Osteoblast (primary cell): ENCODE data around the gene SLC24A3. TPM values are rescaled to one million over a fixed set of nuclear protein-coding genes. Genes with fewer than 3 reads are reported as not detected.

Experiments used
- DNase-seq: peaks from one replicate; pipeline ENCODE4 v3.0.0; 2011; ENCODE audit warnings: low spot score, mixed read lengths; ENCODE audit not compliant: insufficient read length; ENCODE audit errors: missing footprints
- H2AFZ ChIP-seq: 2 replicates; pipeline ENCODE4 v1.6.0; 2011; ENCODE audit warnings: mild to moderate bottlenecking, low read length
- H3K27ac ChIP-seq: 2 replicates; pipeline ENCODE4 v1.5.1; 2011; ENCODE audit warnings: mild to moderate bottlenecking, low read depth, low read length, moderate library complexity
- H3K27me3 ChIP-seq: 2 replicates; pipeline ENCODE4 v1.6.0; 2012; ENCODE audit warnings: mild to moderate bottlenecking, control low read depth, inconsistent platforms, low read length, moderate library complexity; ENCODE audit not compliant: insufficient read depth
- H3K36me3 ChIP-seq: 2 replicates; pipeline ENCODE4 v1.5.1; 2011; ENCODE audit warnings: mild to moderate bottlenecking, low read length, control low read depth, moderate library complexity; ENCODE audit not compliant: insufficient read depth
- H3K4me1 ChIP-seq: 2 replicates; pipeline ENCODE4 v1.5.1; 2011; ENCODE audit warnings: mild to moderate bottlenecking, low read length, control low read depth, moderate library complexity; ENCODE audit not compliant: insufficient read depth
- H3K4me2 ChIP-seq: 2 replicates; pipeline ENCODE4 v1.6.0; 2011; ENCODE audit warnings: mild to moderate bottlenecking, low read length; ENCODE audit not compliant: insufficient read depth
- H3K4me3 ChIP-seq: fragments of 200-600 bp; sonication (generic); 3 replicates; pipeline ENCODE4 v1.5.1; 2012; ENCODE audit warnings: mild to moderate bottlenecking, low read length, inconsistent platforms; ENCODE audit not compliant: insufficient read depth
- H3K79me2 ChIP-seq: 2 replicates; pipeline ENCODE4 v1.6.0; 2012; ENCODE audit warnings: mild to moderate bottlenecking, low read length, control low read depth, inconsistent platforms; ENCODE audit not compliant: insufficient read depth
- H3K9me3 ChIP-seq: 2 replicates; pipeline ENCODE4 v1.5.1; 2011; ENCODE audit warnings: low read depth, low read length, control low read depth
- H4K20me1 ChIP-seq: 2 replicates; pipeline ENCODE4 v1.6.0; 2012; ENCODE audit warnings: mild to moderate bottlenecking, low read length, control low read depth; ENCODE audit not compliant: insufficient read depth
- total RNA-seq: library from RNA; depleted of rRNA; stranded (reverse); fragments of >200 nt; gene quantifications from 2 replicates; pipeline ENCODE4 v1.2.3, GENCODE V29; 2012
- TF ChIP-seq, protein P1 (sequence below): IDR thresholded peaks from 2 replicates; pipeline ENCODE4 v1.5.1; 2011; ENCODE audit warnings: mild to moderate bottlenecking, low read depth, low read length, moderate library complexity; ENCODE audit errors: extremely low read depth

Gene SLC24A3
- total RNA-seq, 1 donor = 1.1 TPM

DNA sequence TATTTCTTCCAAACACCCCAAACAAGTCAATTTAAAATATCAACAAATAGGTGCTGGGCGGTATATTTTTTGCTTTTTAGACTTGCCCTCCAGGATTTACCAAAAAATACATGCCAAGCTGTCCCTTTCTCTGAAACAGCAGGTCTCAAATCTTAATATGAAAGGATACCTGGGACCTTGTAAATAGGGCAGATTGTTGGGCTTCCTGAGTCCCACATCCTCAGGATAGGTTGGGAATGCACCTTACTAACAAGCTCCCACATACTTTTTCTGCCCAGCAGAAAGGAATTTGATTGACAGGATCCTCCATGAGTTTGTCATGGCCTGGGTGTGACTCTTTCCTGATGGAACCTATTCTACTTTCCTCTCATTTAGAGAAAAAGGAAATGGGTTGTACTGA is 4.9 kb upstream of the SLC24A3 start:
- H3K27ac ChIP-seq = no peak overlapping the region
- H3K4me3 ChIP-seq = no peak overlapping the region
- no peaks in the 10 kb centered on the region for H3K4me1 ChIP-seq
- H3K79me2 ChIP-seq = no peaks in the 10 kb centered on the region
- no peak overlapping the region for H2AFZ ChIP-seq
- peaks cover 10% of the 10 kb centered on the region for H3K27me3 ChIP-seq
- H4K20me1 ChIP-seq = no peaks in the 10 kb centered on the region
- no peak overlapping the region for H3K4me2 ChIP-seq
- no peak for DNase-seq
- no peaks in the 10 kb centered on the region for H3K9me3 ChIP-seq
- TF ChIP-seq, protein P1, sequence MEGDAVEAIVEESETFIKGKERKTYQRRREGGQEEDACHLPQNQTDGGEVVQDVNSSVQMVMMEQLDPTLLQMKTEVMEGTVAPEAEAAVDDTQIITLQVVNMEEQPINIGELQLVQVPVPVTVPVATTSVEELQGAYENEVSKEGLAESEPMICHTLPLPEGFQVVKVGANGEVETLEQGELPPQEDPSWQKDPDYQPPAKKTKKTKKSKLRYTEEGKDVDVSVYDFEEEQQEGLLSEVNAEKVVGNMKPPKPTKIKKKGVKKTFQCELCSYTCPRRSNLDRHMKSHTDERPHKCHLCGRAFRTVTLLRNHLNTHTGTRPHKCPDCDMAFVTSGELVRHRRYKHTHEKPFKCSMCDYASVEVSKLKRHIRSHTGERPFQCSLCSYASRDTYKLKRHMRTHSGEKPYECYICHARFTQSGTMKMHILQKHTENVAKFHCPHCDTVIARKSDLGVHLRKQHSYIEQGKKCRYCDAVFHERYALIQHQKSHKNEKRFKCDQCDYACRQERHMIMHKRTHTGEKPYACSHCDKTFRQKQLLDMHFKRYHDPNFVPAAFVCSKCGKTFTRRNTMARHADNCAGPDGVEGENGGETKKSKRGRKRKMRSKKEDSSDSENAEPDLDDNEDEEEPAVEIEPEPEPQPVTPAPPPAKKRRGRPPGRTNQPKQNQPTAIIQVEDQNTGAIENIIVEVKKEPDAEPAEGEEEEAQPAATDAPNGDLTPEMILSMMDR = no peak
- no peaks in the 10 kb centered on the region for H3K36me3 ChIP-seq

DNA sequence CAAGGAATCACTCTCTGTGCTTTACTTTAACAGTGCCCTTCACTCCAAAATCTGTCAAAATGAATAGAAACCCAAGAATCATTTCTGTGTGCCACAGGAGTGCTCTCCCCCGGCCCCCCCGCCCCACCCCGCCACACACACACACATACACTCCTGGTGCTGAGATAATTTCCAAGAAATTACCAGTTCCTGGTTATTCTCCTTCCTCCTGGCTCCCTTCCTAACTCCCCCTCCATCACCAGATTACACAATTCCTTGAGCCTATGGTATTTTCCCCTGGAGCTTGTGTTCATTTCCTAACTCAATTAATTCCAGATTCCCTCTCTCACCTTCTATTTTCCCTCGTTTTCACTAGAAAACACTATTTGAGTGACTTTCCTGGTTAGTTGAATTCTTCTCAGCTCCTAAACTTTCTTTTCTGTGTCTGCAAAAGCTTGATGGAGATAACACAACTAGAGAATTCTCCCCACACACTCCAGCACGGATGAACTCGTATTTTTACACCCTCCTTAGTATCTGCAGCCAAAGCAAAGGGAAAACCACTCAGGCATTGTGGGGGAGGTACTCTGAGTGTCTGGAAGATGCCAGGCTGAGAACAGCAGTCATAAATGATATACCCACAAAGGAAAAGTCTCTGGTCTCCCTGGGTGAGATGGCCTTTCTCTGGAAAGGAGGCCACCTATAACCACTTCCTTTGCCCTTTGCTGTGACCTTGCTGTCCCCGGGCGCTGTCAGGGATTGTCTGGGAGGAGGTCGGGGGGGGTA is 1.9 kb upstream of the SLC24A3 start:
- Histone ChIP-seq H3K4me2 (no peak overlapping the region), H3K9me3 (no peaks in the 10 kb centered on the region), H3K27me3 (peaks cover 19% of the 10 kb centered on the region), H4K20me1 (no peaks in the 10 kb centered on the region), H2AFZ (no peak overlapping the region), H3K4me3 (no peak overlapping the region), H3K79me2 (no peaks in the 10 kb centered on the region), H3K36me3 (no peaks in the 10 kb centered on the region), H3K4me1 (no peaks in the 10 kb centered on the region), H3K27ac (no peak overlapping the region)
- DNase-seq = no peak
- TF ChIP-seq, protein P1 = no peak

DNA sequence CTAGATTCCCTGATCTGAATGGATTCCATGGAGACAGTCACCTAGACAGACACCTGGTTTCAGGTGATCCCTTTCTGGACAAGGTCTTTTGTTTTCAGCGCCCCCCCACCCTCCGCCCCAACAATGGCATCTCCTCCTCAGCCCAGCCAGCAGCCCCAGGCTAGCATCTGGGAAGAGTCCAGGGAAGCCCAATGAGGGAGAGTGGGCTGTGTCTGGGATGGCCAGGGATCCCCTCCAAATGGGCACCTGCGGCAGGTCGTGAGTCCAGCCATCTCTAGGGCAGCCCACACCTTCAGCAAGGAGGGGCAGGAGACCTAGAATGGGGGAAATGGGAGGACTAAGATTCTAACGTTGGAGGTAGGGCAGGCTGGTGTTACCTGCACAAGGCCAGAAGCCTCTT is 1.2 kb upstream of the SLC24A3 start:
- Histone ChIP-seq H3K27ac (no peak overlapping the region), H3K36me3 (no peaks in the 10 kb centered on the region), H3K4me1 (no peaks in the 10 kb centered on the region), H3K4me2 (no peak overlapping the region), H3K4me3 (no peak overlapping the region), H3K9me3 (no peaks in the 10 kb centered on the region), H3K79me2 (no peaks in the 10 kb centered on the region), H3K27me3 (peaks cover 19% of the 10 kb centered on the region), H4K20me1 (no peaks in the 10 kb centered on the region), H2AFZ (no peak overlapping the region)
- DNase-seq = no peak
- TF ChIP-seq, protein P1 = no peak

DNA sequence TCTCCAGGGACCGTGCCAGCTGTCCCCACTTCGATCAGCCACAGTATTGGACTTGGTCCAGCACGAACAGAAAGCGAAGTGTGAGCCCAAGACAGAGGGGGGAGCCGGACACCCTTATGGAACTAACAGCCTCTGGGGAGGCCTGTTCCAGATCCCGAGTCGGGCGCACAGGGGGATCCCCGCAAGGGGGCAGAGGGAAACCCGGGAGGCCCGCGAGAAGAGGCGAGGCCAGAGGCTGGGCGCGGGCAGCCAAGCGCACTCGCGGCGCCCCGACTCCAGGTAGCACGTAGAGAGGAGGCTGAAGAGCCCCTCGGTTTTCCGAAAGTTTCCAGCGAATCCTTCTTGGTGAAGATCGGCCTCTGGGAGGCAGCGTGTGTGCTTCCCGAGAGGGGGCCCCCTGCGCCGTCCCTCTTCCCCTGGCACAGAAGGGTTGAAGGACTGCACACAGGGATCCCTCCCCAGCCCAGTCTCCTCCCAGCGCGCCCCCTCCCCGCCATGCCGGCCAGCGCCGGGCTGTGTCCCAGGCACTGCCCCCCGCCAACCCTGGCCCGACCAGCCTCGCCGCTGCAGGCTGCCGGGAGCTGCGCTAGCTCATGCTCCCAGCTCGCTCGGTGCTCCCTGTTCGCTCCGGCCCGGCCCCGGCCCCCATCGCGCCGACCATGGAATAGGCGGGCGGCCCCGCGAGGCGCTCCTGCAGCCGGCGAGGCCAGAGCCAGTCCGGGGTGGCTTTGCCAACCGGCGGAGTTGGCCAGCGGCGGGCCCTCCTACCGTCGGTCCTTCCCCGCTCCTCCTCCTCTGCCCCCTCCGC is 577 bp upstream of the SLC24A3 start:
- H3K9me3 ChIP-seq = no peaks in the 10 kb centered on the region
- no peak for DNase-seq
- no peak overlapping the region for H3K4me2 ChIP-seq
- TF ChIP-seq, protein P1 = no peak
- H4K20me1 ChIP-seq = no peaks in the 10 kb centered on the region
- no peaks in the 10 kb centered on the region for H3K4me1 ChIP-seq
- H3K4me3 ChIP-seq = no peak overlapping the region
- H2AFZ ChIP-seq = no peak overlapping the region
- no peaks in the 10 kb centered on the region for H3K36me3 ChIP-seq
- no peaks in the 10 kb centered on the region for H3K79me2 ChIP-seq
- H3K27me3 ChIP-seq = peaks cover 19% of the 10 kb centered on the region
- H3K27ac ChIP-seq = no peak overlapping the region
